Measurements from ENCODE around the gene MMEL1.

Gene MMEL1

GRCh38 chr1:2642560-2643413 is 10.0 kb upstream of the MMEL1 start:
- peak; percentile 85 for DNase-seq (ENCODE audit: low read depth)

GRCh38 chr1:2642131-2642559 is 9.3 kb upstream of the MMEL1 start:
- DNase-seq (ENCODE audit: low read depth), result no peak

GRCh38 chr1:2641381-2642130 is 8.7 kb upstream of the MMEL1 start:
- no peak for DNase-seq (ENCODE audit: low read depth)

GRCh38 chr1:2640626-2641025 is 7.8 kb upstream of the MMEL1 start:
- DNase-seq (ENCODE audit: low read depth), result no peak

- DNase-seq (ENCODE audit: low read depth), result no peak
These were observed 7.0 kb upstream of the MMEL1 start for GRCh38 chr1:2639607-2640521.

GRCh38 chr1:2639203-2639602 is 6.4 kb upstream of the MMEL1 start:
- DNase-seq (ENCODE audit: low read depth), result no peak

GRCh38 chr1:2638466-2639115 is 5.8 kb upstream of the MMEL1 start:
- DNase-seq (ENCODE audit: low read depth), result no peak

GRCh38 chr1:2637442-2638145 is 4.8 kb upstream of the MMEL1 start:
- DNase-seq (ENCODE audit: low read depth), result no peak

GRCh38 chr1:2636733-2637132 is 3.9 kb upstream of the MMEL1 start:
- no peak for DNase-seq (ENCODE audit: low read depth)

- no peak for DNase-seq (ENCODE audit: low read depth)
These were observed 2.7 kb upstream of the MMEL1 start for GRCh38 chr1:2635361-2636010.

GRCh38 chr1:2633936-2634491 is 1.2 kb upstream of the MMEL1 start:
- DNase-seq (ENCODE audit: low read depth), result no peak

GRCh38 chr1:2633366-2633935 is 635 bp upstream of the MMEL1 start:
- no peak for DNase-seq (ENCODE audit: low read depth)

GRCh38 chr1:2632051-2632430 is 775 bp downstream of the MMEL1 start:
- DNase-seq (ENCODE audit: low read depth), result no peak

GRCh38 chr1:2631136-2632050 is 1.4 kb downstream of the MMEL1 start:
- DNase-seq (ENCODE audit: low read depth), result no peak

GRCh38 chr1:2630498-2631135 is 2.2 kb downstream of the MMEL1 start:
- DNase-seq (ENCODE audit: low read depth), result no peak

GRCh38 chr1:2629627-2630497 is 3.0 kb downstream of the MMEL1 start:
- DNase-seq (ENCODE audit: low read depth), result no peak

- no peak for DNase-seq (ENCODE audit: low read depth)
These were observed 3.7 kb downstream of the MMEL1 start for GRCh38 chr1:2628933-2629626.

Measured in iris pigment epithelial cell (primary cell).